ENCODE data around the gene CIITA.
"Not testable (repeated sequence)": the region's sequence is repeated elsewhere in the genome, so short reads cannot be mapped to it uniquely, and the experiment has no call there.

CIITA gene

GRCh38 chr16:10876799-10877341 lies at the start of gene CIITA:
Gene CIITA, plus strand, starts transcription at chr16:10877202. Its CDS starts 129 bp downstream, at chr16:10877331.
- no peak for DNase-seq

GRCh38 chr16:10827691-10828341 lies 49.2 kb upstream of the CIITA start:
- DNase-seq, result no peak

GRCh38 chr16:10828851-10829366 lies 48.1 kb upstream of the CIITA start:
- no peak for DNase-seq

- not testable (repeated sequence) for DNase-seq
Observed at GRCh38 chr16:10829390-10830098, 47.5 kb upstream of the CIITA start.

GRCh38 chr16:10830240-10830639 lies 46.8 kb upstream of the CIITA start:
- DNase-seq, result not testable (repeated sequence)

GRCh38 chr16:10831894-10832886 lies 44.8 kb upstream of the CIITA start:
- DNase-seq, result no peak

GRCh38 chr16:10833271-10833670 lies 43.7 kb upstream of the CIITA start:
- DNase-seq, result no peak

- DNase-seq, result no peak
Observed at GRCh38 chr16:10834130-10834529, 42.9 kb upstream of the CIITA start.

GRCh38 chr16:10834766-10835165 lies 42.2 kb upstream of the CIITA start:
- no peak for DNase-seq

- DNase-seq, result no peak
Observed at GRCh38 chr16:10835281-10835931, 41.6 kb upstream of the CIITA start.

- DNase-seq, result no peak
Observed at GRCh38 chr16:10836174-10836853, 40.7 kb upstream of the CIITA start.

GRCh38 chr16:10838621-10839278 lies 38.3 kb upstream of the CIITA start:
- DNase-seq, result no peak

- DNase-seq, result no peak
Observed at GRCh38 chr16:10839279-10839666, 37.7 kb upstream of the CIITA start.

- DNase-seq, result no peak
Observed at GRCh38 chr16:10840703-10841102, 36.3 kb upstream of the CIITA start.

GRCh38 chr16:10846213-10846998 lies 30.6 kb upstream of the CIITA start:
- DNase-seq, result no peak

- no peak for DNase-seq
Observed at GRCh38 chr16:10847176-10847575, 29.8 kb upstream of the CIITA start.

- DNase-seq, result no peak
Observed at GRCh38 chr16:10849736-10850477, 27.1 kb upstream of the CIITA start.

- no peak for DNase-seq
Observed at GRCh38 chr16:10850478-10850850, 26.5 kb upstream of the CIITA start.

- no peak for DNase-seq
Observed at GRCh38 chr16:10851512-10851911, 25.5 kb upstream of the CIITA start.

- DNase-seq, result no peak
Observed at GRCh38 chr16:10852286-10852685, 24.7 kb upstream of the CIITA start.
